Measurements from ENCODE around the gene RPUSD3.
"Not testable (repeated sequence)": the region's sequence is repeated elsewhere in the genome, so short reads cannot be mapped to it uniquely, and the experiment has no call there.

Gene RPUSD3

GRCh38 chr3:9864200-9864927 is 20.6 kb upstream of the RPUSD3 start:
- no peak for DNase-seq

- no peak for DNase-seq
These were observed 19.4 kb upstream of the RPUSD3 start for GRCh38 chr3:9863058-9863772.

GRCh38 chr3:9862391-9863057 is 18.7 kb upstream of the RPUSD3 start:
- peak; percentile 9 to 36 for DNase-seq

DNA sequence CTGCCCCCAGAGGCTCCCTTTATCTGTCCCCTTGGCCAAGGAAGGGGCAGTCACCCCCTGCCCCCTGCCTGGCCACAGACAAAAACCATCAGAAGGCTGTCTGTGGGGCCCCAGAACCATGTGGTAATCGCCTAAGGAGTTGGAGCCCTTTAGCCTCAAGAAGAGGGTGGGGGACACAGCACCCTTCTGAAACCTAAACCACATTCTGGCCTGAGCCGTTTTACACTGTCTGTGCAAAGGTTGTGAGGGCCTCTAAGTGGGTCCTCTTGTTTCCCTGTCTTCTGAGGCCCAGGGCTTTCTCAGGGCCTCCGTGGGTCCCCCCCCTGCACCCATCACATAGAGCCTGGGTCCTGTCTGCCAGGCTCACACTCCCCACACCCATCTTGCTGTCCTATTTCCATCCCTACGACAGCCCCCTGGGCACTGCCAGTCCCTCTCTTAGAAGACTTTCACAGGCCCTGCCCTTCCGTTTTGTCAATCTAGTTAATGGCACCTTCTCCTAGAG is 17.9 kb upstream of the RPUSD3 start:
- no peak for DNase-seq

- no peak for DNase-seq
These were observed 17.4 kb upstream of the RPUSD3 start for GRCh38 chr3:9861201-9861600.

GRCh38 chr3:9859530-9860025 is 15.8 kb upstream of the RPUSD3 start:
- DNase-seq, result no peak

DNA sequence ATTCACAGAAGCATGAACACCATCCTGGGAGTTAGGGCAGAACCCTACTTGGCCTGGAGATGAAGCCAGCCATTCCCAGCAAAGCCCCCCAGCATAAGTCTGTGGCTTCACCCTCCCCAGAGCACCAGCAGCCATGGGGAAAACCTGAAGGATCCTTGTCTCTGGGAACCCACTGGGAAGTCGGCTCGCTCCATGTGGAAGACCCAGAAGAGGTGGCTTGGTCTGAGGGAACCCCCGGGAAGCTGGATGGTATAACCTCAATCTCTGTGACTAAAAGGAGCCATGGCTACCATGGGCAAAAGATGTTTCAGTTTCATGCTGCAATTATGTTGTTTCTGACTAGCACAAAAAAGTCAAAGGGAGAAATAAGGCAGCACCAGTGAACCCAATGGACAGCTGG is 11.8 kb upstream of the RPUSD3 start:
- DNase-seq, result no peak

GRCh38 chr3:9854291-9854940 is 10.6 kb upstream of the RPUSD3 start:
- not testable (repeated sequence) for DNase-seq

GRCh38 chr3:9852528-9852927 is 8.7 kb upstream of the RPUSD3 start:
- DNase-seq, result no peak

DNA sequence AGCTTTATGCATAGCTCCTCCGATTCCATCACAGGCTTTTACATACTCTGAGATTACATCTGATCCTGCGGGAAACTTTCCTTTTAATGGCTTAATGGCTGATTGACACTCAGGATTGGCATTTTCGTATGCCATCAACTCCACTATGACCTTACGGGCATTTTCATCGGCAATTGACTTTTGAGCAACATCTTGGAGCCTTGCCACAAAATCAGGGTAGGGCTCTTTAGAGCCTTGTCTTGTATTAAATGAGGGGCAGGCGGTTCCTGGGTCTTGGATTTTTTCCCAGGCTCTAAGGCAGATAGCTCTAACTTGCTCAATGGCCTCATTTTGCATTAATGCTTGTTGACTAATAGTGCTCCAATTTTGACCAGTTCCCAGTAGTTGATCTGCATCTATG is 8.1 kb upstream of the RPUSD3 start:
- not testable (repeated sequence) for DNase-seq

DNA sequence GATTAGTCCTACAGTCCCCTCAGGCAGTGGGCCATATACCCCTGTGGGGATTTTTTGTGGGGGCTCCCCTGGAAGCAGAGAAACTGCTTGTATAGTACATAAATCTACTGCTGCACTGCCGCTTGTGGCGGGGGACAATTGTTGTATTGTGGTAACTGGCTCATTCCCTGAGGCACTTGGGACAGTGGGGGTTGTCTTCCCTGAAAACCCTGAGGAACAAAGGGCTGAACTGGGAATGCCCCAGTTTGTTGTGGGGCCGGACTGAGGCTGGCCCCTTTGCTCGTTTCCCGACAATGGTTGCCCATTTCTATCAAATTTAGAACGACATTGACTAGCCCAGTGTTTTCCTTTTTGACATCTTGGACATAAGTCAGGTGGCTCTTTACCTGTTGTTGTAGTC is 7.6 kb upstream of the RPUSD3 start:
- DNase-seq, result not testable (repeated sequence)

DNA sequence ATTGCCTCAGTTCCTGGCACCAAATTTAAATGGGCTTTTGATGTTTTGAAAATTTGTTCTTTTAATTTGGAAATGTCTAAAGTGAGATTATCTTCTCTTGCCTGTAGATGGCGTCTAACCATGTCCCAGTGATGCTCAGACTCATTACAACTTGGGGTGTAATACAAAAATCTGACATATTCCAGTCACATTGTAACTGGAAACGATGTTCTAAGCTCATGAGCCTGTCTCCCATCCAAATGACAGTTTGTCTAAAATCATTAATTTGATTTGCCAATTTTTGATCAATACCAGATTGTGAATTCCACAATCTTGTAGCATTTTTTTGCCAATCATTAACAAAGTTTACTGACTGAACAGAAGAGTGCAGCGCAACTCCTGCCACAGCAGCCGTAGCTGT is 5.1 kb upstream of the RPUSD3 start:
- DNase-seq, result peak in 1 of 2 donors; percentile 63

DNA sequence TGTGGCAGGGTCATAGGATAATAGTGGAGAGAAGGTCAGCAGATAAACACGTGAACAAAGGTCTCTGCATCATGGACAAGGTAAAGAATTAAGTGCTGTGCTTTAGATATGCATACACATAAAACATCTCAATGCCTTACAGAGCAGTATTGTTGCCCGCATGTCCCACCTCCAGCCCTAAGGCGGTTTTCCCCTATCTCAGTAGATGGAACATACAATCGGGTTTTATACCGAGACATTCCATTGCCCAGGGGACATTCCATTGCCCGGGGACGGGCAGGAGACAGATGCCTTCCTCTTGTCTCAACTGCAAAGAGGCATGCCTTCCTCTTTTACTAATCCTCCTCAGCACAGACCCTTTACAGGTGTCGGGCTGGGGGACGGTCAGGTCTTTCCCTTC is 4.1 kb upstream of the RPUSD3 start:
- DNase-seq, result not testable (repeated sequence)

- DNase-seq, result no peak
These were observed 3.2 kb upstream of the RPUSD3 start for GRCh38 chr3:9846931-9847488.

- DNase-seq, result no peak
These were observed 2.4 kb upstream of the RPUSD3 start for GRCh38 chr3:9846231-9846630.

DNA sequence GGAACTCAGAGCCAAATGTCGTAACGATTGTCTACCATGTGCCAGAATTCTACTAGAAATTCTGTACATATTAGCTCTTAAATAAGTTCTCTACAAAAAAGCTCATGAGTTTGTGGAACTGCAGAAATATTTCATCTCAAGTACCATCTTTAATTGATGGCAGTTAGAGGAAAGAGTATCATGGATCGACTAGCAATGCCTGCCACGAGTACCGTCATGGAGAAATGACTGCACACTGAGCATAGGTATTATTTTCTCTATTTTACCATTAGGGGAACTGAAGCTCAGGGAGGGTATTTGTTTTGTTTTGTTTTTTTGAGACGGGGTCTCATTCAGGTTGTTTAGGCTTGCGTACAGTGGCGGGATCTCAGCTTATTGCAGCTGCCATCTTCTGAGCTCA is 2.8 kb downstream of the RPUSD3 start:
- no peak for DNase-seq

DNA sequence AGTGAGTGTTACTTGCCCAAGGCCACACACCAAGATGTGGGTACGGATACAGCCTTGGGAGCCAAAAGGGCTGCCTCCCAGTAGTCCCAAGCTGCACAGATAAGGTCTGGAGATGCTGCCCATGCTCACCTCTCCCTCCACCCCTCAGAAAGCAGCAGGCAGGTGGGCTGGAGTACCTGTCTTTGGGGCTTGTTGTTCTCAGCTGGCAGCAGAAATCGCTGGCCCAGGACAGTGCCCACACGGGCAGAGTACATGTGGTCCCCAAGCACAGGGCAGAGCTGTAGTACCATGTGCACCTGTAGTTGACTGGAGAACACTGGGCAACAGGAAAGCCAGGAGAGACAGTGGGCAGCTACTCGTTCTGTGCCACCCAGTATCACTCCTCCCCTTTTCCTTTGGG is 5.0 kb downstream of the RPUSD3 start:
- no peak for DNase-seq

DNA sequence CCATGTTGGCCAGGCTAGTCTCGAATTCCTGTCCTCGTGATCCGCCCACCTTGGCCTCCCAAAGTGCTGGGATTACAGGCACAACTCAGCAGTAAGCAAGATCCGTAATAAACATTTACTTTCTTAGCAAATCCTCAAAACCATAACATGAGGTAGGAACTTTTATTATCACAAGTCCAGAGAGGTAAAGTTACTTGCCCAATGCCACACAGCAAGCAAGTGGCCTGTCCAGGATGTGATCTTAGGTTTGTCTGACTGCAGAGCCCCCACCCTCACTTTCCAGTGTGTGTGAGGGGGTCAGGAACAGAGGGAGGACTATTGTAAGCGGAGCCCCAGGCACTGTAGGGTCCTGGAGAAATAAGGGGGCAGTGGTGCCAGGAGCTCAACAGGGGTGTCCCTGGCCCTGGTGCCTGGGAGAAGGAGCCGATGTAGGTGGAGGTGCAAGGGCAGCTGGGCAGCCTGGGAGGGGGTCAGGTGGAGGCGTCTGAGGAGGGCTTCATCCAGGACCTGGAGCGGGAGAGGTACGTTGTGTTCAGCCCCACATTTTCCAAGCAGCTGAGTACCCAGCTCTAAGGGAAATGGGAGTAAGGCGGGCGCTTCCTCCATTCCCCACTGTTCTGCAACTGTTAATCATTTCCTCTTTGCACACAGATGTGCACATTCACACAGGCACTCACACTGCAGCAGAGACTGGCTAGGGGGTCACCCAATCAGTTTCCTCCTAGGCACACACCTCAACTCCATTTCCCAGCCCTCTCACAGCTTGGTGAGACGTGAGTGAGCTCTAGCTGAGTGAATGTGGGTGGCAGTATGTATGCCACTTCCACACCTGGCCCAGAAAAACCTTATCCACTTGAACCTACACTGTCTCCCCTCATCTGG is 5.9 kb downstream of the RPUSD3 start:
- DNase-seq, result no peak

- DNase-seq, result no peak
These were observed 9.1 kb downstream of the RPUSD3 start for GRCh38 chr3:9834520-9835380.

DNA sequence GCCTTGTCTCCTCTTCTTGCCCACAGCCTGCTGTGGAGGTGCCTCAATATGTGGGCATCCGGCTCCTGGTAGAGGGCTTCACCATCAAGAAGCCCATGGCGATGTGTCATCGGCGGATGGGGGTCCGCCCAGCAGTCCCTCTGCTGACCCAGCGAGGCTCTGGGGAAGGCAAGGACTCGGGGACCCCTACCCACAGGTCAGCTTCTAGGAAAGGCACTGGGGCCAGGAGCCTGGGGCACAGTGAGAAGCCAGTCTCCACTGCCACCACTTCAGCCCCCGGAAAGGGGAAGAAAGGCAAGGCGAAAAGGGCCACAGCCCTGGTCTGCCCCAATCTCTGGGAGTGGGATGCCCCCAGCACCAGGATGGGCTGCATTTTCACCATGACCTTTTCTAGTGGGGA is 10.7 kb downstream of the RPUSD3 start:
- no peak for DNase-seq

- DNase-seq, result no peak
These were observed 12.6 kb downstream of the RPUSD3 start for GRCh38 chr3:9831253-9831652.
